GM12892 (cell line): ENCODE measurements around the gene S100A8.

Source experiments
- POLR2A ChIP-seq: IDR thresholded peaks from 2 replicates; pipeline ENCODE4 v1.6.1; 2011; ENCODE audit warnings: low read depth, low read length, control low read depth
- POLR2AphosphoS5 ChIP-seq: IDR thresholded peaks from 2 replicates; pipeline ENCODE4 v1.6.1; 2011; ENCODE audit warnings: low read depth, low read length, control low read depth
- TAF1 ChIP-seq: IDR thresholded peaks from 2 replicates; pipeline ENCODE4 v1.6.1; 2011; ENCODE audit warnings: low read depth, mild to moderate bottlenecking, control low read depth, low read length, borderline replicate concordance

DNA sequence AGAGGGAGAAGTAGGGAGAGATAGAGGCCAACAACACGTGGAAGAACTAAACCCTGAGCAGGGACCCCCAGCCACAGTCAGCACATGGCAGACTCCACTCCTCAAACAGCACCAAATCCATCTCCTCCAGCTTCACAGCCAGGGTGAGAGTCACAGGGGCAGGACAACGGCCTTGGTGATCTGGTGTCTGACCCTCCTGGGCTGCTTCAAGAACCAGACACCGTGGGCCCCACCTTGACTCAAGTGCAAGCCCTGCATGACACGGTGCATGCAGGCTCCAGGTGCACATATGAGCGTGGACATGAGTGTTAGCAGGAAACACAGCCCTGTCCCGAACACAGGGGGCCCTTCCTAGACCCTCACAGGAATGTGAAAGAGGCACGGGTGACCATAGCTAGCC is 47.7 kb upstream of the S100A8 start:
- TF ChIP-seq POLR2A (no peak), POLR2AphosphoS5 (no peak), TAF1 (no peak)
